ENCODE measurements around the gene RTP3.

The RTP3 gene

GRCh38 chr3:46549408-46549904, 51.7 kb downstream of the RTP3 start:
- no peak for DNase-seq

- DNase-seq: no peak
Measured at GRCh38 chr3:46549989-46550388, 52.2 kb downstream of the RTP3 start.

Data from activated T-cell treated with anti-CD3 and anti-CD28 coated beads, Interleukin-2, amount 50 U/mL, for 1 hour (primary cell).